ENCODE measurements around the gene ALAS1.

- TF ChIP-seq ZNF530 (tag by site-specific recombination; IDR thresholded peaks at IDR 0.05; ENCODE audit: low read depth) (no peak), INSM2 (tag by site-specific recombination; IDR thresholded peaks at IDR 0.05) (no peak), CTCF (tag by site-specific recombination; IDR thresholded peaks at IDR 0.05) (no peak), ZBTB21 (tag by site-specific recombination; IDR thresholded peaks at IDR 0.05) (no peak), ZNF169 (tag by site-specific recombination; IDR thresholded peaks at IDR 0.05) (no peak), ZNF449 (tag by site-specific recombination; IDR thresholded peaks at IDR 0.05) (no peak), ZNF433 (tag by site-specific recombination; IDR thresholded peaks at IDR 0.05; ENCODE audit: low read depth) (no peak), ELK4 (IDR thresholded peaks at IDR 0.05; ENCODE audit: borderline replicate concordance, low read depth, low read length) (no peak), ZFP41 (tag by site-specific recombination; IDR thresholded peaks at IDR 0.05; ENCODE audit: borderline replicate concordance) (no peak), PRDM10 (tag by site-specific recombination; IDR thresholded peaks at IDR 0.05) (no peak), ZNF140 (tag by site-specific recombination; IDR thresholded peaks at IDR 0.05) (no peak), ZNF132 (tag by site-specific recombination; IDR thresholded peaks at IDR 0.05; ENCODE audit: borderline replicate concordance) (no peak)
Measured at GRCh38 chr3:52172262-52172757, 25.6 kb upstream of the ALAS1 start.
